NCI-H2227 (cell line): ENCODE results near the gene ZDHHC4.

ENCODE experiments used
- DNase-seq: peaks from one replicate; lab custom pipeline; 2025; ENCODE audit not compliant: unreplicated experiment; lab: John Stamatoyannopoulos, UW

Gene ZDHHC4

DNA sequence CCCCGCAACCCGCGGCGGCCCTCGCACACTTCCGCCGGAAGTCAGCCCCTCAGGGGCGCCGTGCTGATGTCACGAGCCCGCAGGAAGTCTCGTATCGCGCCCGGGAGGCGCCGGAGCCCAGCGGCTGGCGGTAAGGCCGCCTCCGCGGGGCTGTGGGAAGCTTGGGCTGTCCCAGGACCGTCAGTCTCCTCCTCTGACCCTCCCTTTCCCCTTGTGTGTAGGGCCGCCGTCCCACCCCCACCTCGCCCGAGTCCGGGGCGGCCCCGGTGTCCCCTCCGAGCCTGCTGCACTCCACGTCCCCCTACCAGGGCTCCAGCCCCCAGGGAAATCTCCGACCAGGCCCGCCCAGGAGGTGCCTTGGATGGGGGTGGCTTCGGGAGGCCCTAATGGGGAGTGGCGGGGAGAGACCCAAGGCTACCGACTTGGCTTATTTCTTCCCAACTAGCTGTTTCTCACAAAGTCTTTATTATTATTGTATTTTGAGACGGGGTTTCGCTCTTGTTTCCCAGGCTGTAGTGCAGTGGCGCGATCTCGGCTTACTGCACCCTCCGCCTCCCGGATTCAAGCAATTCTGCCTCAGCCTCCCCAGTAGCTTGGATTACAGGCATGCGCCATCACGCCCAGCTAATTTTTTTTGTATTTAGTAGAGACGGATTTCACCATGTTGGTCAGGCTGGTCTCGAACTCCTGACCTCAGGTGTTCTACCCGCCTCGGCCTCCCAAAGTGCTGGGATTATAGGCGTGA lies at the start of gene ZDHHC4:
ZDHHC4 (plus strand) TSS at position 86 of the 745 bp plus-strand sequence. CDS start 3,108 bp downstream, outside the sequence.
- DNase-seq = peak; percentile 93

DNA sequence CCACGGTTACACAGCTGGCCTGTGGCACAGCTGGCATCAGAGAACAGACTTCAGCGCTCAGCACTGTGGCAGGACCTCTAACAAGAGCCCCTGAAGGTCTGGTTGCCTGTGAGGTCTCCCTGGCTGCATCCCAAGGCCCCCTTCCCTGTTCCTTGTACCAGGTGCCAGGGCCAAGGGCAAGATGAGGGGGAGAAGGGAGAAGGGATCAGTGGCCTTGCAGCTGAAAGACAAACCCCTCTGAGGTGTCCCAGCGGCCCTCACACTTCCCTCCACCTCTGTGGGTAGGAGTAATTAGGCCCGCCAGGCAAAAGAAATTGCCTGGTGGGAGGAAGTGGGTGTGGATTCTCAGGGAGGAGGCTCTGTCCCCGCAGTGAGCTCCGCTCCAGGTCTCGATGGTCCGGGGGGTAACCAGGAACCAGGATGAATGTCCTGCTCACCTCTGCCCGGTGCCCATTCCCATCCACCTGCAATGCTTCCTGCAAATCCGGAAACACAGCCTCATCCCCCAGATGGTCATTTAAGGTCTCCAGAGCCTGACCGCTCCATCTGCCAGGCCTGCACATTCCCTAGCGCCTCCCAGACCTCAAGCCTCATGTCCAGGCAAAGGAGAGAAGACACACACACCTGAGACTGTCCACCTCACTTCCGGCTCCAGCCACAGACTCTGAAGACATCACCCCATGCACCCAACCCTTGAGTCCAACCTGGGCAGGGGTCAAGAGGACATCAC lies 48.7 kb upstream of the ZDHHC4 start:
- DNase-seq = no peak

DNA sequence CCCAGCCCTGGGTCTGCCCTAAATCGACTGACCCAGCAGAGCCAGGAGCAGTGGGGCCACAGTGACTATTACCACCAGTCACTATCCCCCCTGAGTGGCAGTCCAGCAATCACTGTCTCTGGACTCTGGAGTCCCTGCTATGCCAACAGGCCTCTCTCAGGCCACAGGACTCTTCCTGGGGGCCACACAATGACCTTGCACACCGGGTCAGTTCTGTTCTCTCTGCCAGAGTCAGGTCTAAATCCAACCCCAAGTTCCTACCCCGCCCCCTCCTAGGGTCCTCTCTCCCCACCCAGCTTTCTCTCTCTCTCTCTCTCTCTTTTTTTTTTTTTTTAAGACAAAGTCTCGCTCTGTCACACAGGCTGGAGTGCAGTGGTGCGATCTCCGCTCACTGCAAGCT lies 47.6 kb upstream of the ZDHHC4 start:
- no peak for DNase-seq

DNA sequence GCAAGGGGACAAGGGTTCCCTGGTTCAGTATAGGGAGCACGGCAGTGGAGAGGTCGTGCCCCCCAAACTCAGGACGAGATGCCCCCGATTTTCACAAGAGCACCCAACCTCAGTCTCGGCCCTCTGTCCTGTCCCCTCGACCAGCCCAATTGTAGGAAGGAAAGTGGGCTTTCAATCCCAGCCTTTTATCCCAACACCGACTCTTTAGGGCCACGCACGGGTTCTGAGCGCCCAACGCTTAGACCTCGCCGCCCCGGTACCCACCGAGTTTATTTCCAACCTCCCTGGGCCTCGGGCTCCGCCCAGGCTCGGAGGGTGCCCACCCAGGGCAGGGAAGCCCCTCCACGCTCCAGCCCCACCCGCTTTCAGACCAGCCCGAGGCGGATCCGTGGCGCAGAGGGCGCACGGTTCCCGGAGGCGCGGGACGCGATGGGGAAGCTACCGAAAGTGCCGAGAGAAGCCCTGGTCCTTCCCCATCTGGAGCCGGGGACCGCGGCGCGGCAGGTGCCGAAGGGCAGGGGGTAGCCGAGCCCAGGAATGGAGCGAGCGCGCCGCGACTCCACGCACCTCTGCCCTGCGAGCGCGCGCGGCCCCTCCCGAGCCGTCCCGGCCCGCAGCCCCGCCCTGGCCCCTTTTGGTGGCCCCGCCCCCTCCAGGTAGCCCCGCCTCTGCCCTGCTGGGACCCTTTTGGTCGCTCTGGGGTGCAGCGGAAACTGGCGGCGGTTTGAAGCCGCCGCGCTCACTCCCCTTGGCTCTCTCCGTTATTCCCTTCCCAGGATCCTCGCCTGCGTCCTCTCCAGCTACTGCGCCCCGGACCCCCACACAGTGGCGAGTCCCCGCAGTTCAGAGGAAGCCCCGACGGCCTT lies 46.4 kb upstream of the ZDHHC4 start:
- peak; percentile 42 for DNase-seq

DNA sequence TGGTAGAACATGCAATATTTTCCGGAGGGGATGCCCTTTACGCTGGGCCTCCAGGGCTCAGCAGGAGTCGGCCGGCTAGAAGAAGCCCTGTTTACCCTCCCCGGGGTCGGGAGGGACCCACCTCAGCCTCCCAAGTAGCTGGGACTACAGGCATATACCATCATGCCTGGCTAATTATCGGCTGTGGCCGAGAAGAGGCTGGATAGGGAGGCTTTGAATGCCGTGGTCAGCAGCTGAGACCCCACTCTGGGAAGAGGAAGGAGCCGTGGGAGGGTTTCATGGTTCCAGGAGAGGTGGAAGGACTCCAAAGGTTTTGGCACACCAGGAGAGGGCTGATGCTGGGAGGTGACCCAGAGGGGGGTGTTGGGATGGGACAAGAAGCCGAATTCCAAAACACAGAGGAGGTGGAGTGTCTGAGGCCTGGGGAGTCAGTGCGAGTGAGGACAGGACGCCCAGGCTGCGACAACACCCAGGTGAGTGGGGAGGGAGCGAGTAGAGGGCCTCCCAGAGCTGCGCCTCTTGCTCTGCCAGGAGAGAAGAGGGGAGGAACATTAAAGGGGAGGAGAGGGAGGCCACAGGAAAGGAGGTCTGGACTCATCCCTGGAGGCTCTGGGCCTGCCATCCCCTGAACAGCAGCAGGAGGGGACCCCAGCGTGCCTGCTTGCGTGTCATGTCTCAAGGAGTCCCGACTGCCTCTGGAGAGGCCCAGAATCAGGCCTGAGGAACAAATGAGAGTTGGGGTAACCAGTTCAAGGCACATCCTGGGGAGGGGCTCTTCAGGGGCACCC lies 45.6 kb upstream of the ZDHHC4 start:
- DNase-seq = no peak

DNA sequence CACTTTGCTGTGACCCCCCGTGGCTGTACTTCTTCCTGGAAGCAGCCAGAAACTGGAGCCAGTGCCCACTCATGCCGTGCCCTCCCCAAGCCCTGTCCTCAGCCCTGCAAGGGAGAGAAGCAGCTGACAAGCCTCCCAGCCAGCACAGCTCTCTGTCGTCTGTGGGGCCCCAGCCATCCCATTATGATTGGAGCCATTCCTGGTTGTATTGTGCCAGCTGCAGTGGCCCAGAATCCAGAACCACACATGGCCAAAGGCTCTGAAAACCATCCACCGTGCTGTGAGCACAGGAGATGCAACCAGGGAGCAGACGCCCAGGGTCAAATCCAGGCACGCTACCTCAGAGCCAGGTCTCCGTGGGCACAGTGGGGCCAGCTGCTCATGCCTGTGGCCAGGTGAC lies 44.7 kb upstream of the ZDHHC4 start:
- no peak for DNase-seq

DNA sequence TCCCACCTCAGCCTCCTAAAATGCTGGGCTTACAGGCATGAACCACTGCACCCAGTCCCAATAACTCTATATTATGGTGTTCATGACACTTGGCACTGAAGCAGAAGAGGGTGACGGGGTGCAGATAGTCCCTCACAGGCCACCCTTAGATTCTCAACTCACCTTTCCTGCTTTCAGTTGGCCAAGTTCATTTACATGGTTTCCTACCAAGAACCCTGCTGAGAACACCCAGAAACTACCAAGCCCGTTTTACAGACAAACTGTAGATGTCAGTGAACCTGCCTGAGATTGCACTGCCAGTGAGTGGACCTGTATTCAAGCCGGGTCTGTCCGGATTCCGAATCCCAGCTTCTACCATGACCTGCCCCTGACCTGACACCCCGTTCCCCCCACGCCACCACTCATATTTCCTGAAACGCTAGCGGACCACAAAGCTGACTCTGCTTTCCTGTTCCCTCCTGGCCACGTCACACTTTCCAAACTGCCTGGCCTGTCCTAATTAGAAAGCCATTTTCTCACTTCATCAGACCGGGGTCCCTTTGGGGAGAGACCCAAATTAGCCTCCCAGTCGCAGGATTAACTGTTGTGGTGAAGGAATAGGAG lies 43.3 kb upstream of the ZDHHC4 start:
- DNase-seq = no peak

DNA sequence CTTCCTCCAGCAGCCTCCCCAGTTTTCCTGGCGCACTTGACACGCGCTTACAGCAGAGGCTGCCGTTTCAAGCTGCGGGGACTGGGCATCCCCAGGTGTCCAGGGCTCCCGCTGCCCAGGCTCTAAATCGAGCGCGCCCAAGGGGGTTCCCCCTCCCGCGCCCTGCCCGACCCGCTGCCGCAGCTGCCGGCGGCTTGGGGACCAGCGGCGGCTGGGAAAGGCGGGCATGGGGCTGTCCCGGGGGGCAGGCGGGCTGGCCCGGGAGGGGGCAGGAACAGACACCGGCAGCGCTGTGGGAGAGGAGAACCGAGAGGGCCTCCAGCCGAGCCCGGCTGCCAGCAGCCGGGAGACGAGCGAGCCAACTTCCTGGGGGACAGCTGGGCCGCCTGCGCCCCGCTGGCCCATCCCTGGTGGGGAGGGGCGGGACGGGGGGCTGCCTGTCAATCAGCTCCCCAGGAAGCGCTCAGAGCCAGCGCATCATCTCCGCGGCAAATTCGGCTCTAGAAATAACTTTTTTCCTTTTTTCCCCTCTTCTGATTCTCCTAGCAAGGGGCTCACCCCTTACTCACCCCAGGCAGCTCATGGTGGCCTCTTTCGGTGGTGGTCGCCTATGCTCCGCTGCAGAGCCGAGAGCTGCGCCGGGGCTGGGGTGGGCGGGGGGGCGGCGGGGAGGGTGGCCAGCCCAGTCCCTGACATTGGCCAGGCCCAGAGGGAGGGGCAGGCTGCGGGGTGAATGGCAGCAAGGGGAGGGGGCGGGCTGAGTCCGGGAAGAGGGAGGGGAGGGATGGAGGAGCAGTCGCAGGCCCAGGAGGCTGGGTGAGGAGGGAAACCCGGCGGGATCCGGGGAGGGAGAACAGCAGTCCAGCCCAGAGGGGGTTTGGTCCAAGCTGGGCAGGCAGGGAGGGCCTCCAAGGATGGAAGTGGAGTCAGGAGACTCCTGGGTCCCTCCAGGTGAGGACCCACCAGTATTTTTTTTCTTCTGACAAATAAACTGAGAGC lies 40.7 kb upstream of the ZDHHC4 start:
- DNase-seq = peak; percentile 83

DNA sequence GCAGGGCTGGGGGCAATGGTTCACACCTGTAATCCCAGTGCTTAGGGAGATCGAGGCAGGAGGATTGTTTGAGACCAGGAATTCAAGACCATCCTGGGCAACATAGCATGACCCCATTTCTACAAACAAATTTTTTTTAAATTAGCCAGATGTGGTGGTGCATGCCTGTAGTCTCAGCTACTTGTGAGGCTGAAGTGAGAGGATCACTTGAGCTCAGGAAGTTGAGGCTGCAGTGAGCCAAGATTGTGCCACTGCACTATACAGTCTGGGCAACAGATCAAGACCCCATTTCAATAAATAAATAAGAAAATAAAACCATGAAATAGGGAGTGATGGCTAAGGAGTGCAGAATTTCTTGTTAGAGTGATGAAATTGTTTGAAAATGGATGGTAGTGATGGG lies 34.9 kb upstream of the ZDHHC4 start:
- no peak for DNase-seq

DNA sequence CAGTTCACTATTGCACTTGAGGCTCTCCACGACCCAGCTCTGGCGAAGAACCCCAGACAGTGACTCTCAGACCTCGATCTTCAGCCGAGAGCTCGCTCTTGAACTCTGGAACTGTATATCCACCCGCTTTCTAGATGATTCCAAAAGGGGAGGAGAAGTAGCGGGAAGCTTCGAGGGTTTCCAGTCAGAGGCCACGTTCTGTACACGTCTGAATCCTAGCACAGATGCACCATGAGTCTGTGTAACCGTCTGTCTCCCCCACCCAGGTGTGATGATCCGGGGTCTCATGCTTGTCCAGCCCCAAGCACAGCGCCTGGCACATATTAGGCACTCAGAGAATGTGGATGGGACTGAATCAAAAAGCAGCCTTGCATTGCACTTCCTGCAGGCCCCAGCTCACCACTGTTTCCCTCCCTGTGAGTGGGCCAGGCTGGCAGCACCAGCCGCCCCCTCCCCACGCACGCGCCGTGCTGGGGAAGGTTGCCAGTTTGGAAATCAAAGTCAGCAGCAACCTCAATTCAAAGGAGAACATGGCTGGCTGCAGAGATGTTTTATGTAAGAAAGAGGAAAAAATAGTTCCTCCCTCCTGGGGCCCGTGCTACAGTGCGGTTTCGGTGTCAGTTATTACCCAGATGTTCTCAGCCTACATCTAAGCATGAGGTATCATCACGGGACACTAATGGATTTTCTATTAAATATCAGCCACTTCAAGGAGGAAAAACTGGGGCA lies 31.7 kb upstream of the ZDHHC4 start:
- peak; percentile 10 for DNase-seq

DNA sequence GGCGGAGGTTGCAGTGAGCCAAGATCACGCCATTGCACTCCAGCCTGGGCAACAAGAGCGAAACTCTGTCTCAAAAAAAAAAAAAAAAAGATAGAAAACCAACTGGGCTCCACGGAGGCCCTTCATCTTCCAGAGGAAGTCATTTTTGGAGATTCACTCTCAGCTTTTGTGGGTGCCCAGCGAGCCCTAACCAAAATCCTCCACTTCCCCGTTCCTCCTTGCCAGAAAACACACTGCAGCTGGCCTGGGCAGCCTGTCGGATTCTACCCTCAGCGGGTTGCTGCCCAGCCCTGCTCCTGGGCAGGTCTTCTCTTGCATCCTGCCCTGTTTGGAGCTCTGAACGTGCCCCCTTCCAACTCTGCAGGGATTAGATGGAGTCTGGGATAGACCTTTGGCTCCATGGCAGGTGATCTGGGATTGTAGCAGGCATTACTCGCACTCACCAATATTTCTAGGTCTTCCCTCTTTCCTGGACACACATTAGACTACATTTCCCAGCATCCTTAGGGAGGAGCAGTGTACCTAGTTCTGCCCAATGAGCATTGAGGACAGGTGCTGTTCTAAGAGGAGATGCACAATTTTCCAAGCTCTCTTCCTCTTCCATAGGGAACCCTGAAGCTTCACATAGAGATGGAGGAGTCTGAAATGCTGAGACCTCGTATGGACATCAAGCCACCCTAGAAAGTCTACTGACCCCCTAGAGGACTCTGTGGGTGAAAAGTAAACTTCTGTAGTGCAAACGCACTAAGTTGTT lies 30.6 kb upstream of the ZDHHC4 start:
- DNase-seq = no peak

DNA sequence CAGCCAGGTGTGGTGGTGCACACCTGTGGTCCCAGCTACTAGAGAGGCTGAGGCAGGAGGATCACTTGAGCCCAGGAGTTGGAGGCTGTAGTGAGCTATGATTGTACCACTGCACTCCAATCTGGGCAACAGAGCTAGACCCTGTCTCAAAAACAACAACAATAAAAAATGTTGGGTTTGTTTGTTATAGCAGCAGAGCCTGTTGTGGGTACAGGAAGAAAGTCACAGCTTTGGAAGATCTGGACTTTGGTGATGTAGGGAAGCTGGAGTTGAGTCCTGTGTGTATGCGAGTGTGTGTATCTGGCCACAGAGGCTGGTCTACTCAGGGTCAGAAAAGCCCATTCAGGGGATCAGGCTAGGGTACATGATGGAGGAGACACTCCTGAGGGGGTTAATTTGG lies 29.9 kb upstream of the ZDHHC4 start:
- DNase-seq = no peak

DNA sequence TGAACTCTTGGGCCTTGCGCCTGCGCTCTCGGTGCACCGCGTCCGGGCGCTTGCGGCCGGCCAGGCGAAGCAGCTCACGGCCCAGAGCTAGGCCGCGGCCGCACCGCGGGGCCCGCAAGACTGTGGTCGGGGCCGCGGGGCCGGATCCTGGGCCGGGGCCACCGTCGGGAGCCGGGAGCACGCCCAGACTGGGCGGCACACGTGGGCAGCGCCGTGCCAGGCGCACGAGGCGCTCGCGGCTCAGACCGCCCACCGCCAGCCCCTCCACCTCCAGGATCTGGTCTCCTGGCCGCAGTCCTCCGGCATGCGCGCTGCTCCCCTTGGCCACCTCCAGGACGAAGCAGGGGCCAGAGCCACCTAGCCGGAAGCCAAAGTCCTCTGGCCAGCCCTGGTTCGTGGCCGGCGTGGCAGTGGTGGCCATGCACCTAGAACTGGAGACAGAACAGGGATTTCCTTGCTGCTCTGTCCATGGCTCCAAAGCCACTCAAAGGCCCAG lies 26.2 kb upstream of the ZDHHC4 start, which contains the start of gene GRID2IP:
GRID2IP (minus strand) TSS at position 446 of the 496 bp plus-strand sequence; CDS start at position 421, 25 bp downstream.
- DNase-seq = no peak

DNA sequence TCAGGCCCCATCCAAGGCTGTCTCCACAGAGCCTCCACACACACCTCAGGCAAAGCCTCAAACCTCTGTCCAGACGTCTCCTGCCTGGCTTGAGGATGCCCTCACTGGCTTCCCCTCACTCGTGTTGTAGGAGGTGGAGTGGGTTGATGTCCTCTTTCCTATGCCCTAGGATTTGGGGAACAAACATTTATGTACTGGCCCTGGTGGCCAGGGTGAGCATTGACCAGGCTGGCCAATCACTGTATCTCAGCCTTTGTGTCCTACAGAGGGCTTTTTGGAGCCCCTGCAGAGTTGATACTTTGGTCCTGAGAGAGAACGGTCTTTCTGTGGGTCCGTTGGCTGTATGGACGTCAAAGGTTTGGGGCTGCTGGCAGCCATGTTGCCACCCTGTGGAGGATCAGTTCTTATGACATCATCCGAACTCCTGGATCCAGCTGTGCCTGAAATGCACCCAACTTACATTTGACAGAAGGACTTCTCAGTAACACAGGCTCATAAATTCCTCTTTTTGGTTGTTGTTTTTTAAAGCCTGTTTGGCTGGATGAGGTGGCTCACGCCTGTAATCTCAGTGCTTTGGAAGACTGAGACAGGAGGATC lies 23.7 kb upstream of the ZDHHC4 start:
- no peak for DNase-seq

DNA sequence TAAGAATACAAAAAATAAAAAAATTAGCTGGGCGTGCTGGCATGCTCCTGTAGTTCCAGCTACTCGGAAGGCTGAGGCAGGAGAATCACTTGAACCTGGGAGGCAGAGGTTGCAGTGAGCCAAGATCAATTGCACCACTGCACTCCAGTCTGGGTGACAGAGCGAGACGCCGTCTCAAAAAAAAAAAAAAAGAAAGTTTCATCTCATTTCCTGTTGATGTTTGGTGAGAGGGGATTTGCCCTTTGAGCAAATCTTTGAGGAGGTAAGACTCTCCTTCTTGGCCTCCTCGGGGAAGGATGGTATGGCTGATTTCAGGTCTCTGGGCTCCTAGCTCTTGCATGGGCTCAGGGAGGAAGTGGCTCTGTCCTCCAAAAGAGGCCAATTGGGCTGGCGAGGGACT lies 22.4 kb upstream of the ZDHHC4 start:
- no peak for DNase-seq

DNA sequence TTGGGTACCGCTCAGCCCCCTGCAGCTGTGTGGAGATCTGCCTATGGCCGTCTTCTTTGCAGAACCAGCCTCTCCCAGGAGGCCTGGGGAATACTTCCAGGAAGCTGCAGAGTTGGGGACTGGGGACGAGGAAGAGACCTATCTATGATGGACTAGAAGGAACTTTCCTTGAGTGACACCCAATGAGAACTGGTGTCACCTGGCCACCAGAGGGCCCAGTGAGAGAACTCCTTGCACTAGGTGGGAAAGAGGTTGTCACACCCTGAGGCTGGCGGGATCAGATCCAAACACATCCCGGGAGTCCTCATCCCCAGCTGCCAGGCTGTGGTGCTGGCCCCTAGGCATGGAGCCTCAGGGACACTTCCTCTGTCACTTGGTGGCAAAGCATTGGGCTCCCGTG lies 21.1 kb upstream of the ZDHHC4 start:
- DNase-seq = no peak

DNA sequence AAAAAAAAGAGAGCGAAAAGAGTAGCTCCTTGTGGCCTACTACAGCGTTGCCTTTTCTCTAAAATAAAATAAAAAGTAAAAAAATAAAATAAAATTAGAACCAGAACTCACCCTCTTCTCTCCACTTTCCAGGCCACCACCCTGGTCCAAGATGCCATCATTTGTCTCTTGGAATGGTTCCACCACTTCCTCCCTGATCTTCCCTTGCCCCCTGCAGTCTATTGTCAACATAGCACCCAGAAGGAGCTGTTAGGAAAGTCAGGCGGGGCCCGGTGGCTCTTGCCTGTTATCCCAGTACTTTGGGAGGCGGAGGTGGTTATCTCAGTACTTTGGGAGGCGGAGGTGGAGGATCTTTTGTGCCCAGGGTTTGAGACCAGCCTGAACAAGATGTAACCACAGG lies 18.4 kb upstream of the ZDHHC4 start:
- peak; percentile 45 for DNase-seq
